ENCODE results near the gene TMEM63C. TPM values are rescaled to one million over a fixed set of nuclear protein-coding genes. Genes with fewer than 3 reads are reported as not detected.

TMEM63C gene
- total RNA-seq, 2 donors from 2014 or later, result 1.9 to 2.1 TPM

DNA sequence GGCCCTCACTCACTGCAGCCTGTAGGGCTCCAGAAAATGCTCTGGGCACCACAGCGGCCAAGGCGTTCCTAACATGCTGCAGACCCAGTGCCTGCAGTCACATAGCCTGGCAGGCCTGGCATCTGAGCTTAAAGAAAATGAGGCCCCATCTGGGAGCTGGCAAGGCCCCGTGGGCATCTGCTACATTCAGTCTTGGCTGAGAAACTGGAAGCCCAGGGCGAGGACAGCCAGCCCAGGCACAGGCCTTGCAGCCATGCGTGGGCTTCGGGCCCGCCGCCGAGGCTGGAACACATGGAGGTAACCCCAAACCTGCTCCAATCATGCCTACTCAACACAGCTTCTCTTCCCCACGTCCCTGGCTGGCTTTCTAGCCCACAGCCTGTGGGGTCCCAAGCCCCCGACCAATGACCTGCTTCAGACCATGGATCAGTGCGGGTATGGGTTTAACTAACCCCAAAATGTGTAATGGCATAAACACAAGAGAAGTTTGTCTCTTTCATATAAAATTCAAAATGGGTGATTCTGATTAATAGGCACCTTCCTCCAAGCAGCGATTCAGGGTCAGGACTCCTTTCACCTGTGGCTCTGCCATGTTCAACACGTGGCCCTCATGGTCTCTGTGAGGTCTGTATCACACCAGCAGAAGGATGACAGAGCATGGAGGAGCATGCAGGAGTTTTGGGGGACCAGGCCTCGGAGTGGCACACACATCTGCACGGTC lies 83.0 kb downstream of the TMEM63C start:
- H3K36me3 Mint-ChIP-seq (ENCODE audit: insufficient read depth in 2 of 2), result peaks cover 2 to 3% of the 10 kb centered on the region in 2 donors
- H3K4me3 Mint-ChIP-seq, result no peak overlapping the region
- H3K9me3 Mint-ChIP-seq, result peaks cover 0 to 2% of the 10 kb centered on the region in 2 donors
- no peaks in the 10 kb centered on the region for H3K4me1 Mint-ChIP-seq (ENCODE audit: low read depth)
- no peak for ATAC-seq (replicated peaks in 1 of 2)
- H3K27me3 Mint-ChIP-seq (ENCODE audit: low read depth), result peaks cover 25% of the 10 kb centered on the region
- DNase-seq, result no peak
- no peak overlapping the region for H3K27ac Mint-ChIP-seq

GRCh38 chr14:77265187-77265515 lies 83.6 kb downstream of the TMEM63C start:
- peaks cover 30% of the 10 kb centered on the region for H3K27me3 Mint-ChIP-seq (ENCODE audit: low read depth)
- H3K4me3 Mint-ChIP-seq, result no peak overlapping the region

DNA sequence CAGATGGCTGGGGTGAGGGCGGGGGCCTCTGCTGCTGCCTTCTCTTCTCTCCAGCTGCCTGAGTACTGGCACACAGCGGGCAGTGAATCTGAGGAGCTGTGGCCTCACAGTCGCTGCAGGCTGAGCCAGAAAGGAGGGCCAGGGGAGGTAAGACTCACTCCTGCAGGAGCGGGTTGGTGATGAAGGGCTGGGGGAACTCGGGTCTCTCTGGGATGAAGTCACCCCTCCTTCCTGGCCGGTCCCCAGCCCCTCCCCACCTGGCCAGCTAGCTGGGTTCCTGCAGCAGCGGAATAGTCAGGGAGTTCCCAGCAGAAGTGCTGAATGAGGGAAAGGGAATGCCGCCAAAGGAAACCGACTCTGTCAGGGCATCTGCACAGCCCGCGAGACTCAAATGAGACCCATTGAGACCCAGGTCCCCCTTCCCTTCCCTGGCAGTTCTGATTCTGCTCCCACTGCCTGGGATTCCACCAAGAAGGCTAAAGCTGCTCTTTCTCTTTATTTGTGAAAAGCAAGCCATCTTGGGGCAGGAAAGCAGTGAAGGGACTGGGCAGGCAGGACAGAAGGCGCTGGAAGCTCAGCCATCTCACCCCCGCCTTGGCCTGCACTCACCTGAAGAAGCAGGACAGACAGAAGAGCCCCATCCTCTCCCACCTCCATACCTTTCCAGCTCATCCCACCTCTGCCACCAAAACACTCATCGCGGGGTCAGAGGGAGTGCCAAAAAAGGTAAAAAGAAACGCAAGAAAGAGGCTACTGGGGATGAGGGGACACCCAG lies 84.2 kb downstream of the TMEM63C start:
- DNase-seq (no peak), ATAC-seq (replicated peaks in 1 of 2) (no peak)
- peaks cover 2 to 3% of the 10 kb centered on the region in 2 donors for H3K36me3 Mint-ChIP-seq (ENCODE audit: insufficient read depth in 2 of 2)
- H3K9me3 Mint-ChIP-seq, result peaks cover 0 to 2% of the 10 kb centered on the region in 2 donors
- H3K27ac Mint-ChIP-seq, result no peak overlapping the region
- peaks cover 33% of the 10 kb centered on the region for H3K27me3 Mint-ChIP-seq (ENCODE audit: low read depth)
- no peak overlapping the region for H3K4me3 Mint-ChIP-seq
- no peaks in the 10 kb centered on the region for H3K4me1 Mint-ChIP-seq (ENCODE audit: low read depth)

More at GRCh38 chr14:77265187-77265515, 83.6 kb downstream of the TMEM63C start:
- no peak for DNase-seq
- Mint-ChIP-seq H3K36me3 (ENCODE audit: insufficient read depth in 2 of 2) (peaks cover 2 to 3% of the 10 kb centered on the region in 2 donors), H3K9me3 (peaks cover 0 to 2% of the 10 kb centered on the region in 2 donors), H3K27ac (no peak overlapping the region), H3K4me1 (ENCODE audit: low read depth) (no peaks in the 10 kb centered on the region)
- no peak for ATAC-seq (replicated peaks in 1 of 2)

DNA sequence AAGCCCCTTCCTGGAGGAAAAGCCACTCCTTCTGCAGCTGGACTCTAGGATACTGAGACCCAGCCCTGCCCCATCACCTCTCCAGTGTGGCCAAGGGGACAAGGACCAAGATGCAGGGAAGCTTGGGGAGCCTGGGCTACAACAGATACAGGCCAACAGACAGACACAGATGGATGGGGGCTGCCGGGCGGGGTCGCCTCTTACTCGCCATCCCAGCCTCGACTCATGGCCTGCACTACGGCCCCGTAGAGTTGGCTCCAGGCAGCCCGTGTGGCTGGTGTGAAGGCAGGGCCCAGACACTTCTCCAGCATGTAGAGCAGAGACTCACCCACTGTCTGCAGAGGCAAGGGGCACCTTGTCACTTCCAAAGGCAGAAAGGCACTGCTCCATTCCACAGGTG lies 84.7 kb downstream of the TMEM63C start:
- ATAC-seq (replicated peaks in 1 of 2) (no peak), DNase-seq (no peak)
- Mint-ChIP-seq H3K4me1 (ENCODE audit: low read depth) (no peaks in the 10 kb centered on the region), H3K27me3 (ENCODE audit: low read depth) (peaks cover 32% of the 10 kb centered on the region), H3K27ac (no peak overlapping the region), H3K36me3 (ENCODE audit: insufficient read depth in 2 of 2) (peaks cover 2 to 3% of the 10 kb centered on the region in 2 donors), H3K4me3 (no peak overlapping the region), H3K9me3 (peaks cover 0 to 2% of the 10 kb centered on the region in 2 donors)

GRCh38 chr14:77267937-77268699 lies 86.5 kb downstream of the TMEM63C start:
- DNase-seq (no peak), ATAC-seq (replicated peaks in 1 of 2) (no peak)
- Mint-ChIP-seq H3K4me1 (ENCODE audit: low read depth) (no peaks in the 10 kb centered on the region), H3K27ac (no peak overlapping the region), H3K36me3 (ENCODE audit: insufficient read depth in 2 of 2) (peaks cover 2 to 4% of the 10 kb centered on the region in 2 donors), H3K4me3 (no peak overlapping the region), H3K9me3 (peaks cover 0 to 2% of the 10 kb centered on the region in 2 donors), H3K27me3 (ENCODE audit: low read depth) (peaks cover 48% of the 10 kb centered on the region)

GRCh38 chr14:77268989-77269600 lies 87.5 kb downstream of the TMEM63C start:
- ATAC-seq (replicated peaks in 1 of 2), result no peak
- no peak overlapping the region for H3K27ac Mint-ChIP-seq
- peaks cover 2 to 4% of the 10 kb centered on the region in 2 donors for H3K36me3 Mint-ChIP-seq (ENCODE audit: insufficient read depth in 2 of 2)
- peaks cover 49% of the 10 kb centered on the region for H3K27me3 Mint-ChIP-seq (ENCODE audit: low read depth)
- peaks cover 0 to 2% of the 10 kb centered on the region in 2 donors for H3K9me3 Mint-ChIP-seq
- no peaks in the 10 kb centered on the region for H3K4me1 Mint-ChIP-seq (ENCODE audit: low read depth)
- H3K4me3 Mint-ChIP-seq, result no peak overlapping the region
- no peak for DNase-seq

- DNase-seq, result no peak
- Mint-ChIP-seq H3K4me1 (ENCODE audit: low read depth) (no peaks in the 10 kb centered on the region), H3K36me3 (ENCODE audit: insufficient read depth in 2 of 2) (peaks cover 2 to 4% of the 10 kb centered on the region in 2 donors), H3K9me3 (peaks cover 0 to 2% of the 10 kb centered on the region in 2 donors), H3K4me3 (no peak overlapping the region), H3K27me3 (ENCODE audit: low read depth) (peaks cover 49% of the 10 kb centered on the region), H3K27ac (no peak overlapping the region)
- no peak for ATAC-seq (replicated peaks in 1 of 2)
Observed at GRCh38 chr14:77270361-77271112, 88.9 kb downstream of the TMEM63C start.

GRCh38 chr14:77271113-77271710 lies 89.6 kb downstream of the TMEM63C start, which contains the start of gene NGB:
TSS of gene NGB (minus strand) at chr14:77271206. CDS start at chr14:77270937, 269 bp downstream.
- Mint-ChIP-seq H3K9me3 (peaks cover 0 to 2% of the 10 kb centered on the region in 2 donors), H3K4me3 (no peak within 1 kb of the TSS), H3K4me1 (ENCODE audit: low read depth) (no peaks in the 10 kb centered on the region), H3K36me3 (ENCODE audit: insufficient read depth in 2 of 2) (peaks cover 2 to 4% of the 10 kb centered on the region in 2 donors), H3K27me3 (ENCODE audit: low read depth) (peaks cover 49% of the 10 kb centered on the region), H3K27ac (no peak within 1 kb of the TSS)
- no peak for DNase-seq
- no peak for ATAC-seq (replicated peaks in 1 of 2)

DNA sequence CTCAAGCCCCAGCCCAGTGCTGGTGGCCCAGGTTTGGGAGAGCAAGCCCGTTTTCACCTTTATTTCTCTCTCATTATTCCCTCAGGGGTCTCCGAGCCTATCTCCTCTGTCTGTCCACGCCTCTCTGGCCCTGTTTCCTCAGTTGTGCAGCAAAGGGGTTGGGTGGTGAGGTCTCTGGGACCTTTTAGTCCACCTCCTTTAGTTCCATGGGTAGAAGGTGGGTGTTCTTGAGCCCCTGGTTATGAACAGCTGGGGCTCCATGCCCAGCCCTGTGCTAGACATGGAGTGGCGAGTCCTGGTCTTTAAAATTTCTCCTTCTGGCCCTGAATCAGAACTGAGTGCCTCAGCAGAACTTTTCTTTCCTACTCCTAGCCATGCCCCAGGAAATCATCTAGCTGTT lies 90.7 kb downstream of the TMEM63C start:
- no peak for ATAC-seq (replicated peaks in 1 of 2)
- no peak overlapping the region for H3K27ac Mint-ChIP-seq

GRCh38 chr14:77273796-77274195 lies 92.2 kb downstream of the TMEM63C start:
- no peaks in the 10 kb centered on the region for H3K4me1 Mint-ChIP-seq (ENCODE audit: low read depth)
- no peak for DNase-seq
- peaks cover 0 to 1% of the 10 kb centered on the region in 2 donors for H3K36me3 Mint-ChIP-seq (ENCODE audit: insufficient read depth in 2 of 2)
- H3K4me3 Mint-ChIP-seq, result no peak overlapping the region
- peaks cover 36% of the 10 kb centered on the region for H3K27me3 Mint-ChIP-seq (ENCODE audit: low read depth)
- ATAC-seq (replicated peaks in 1 of 2), result no peak
- no peak overlapping the region for H3K27ac Mint-ChIP-seq
- H3K9me3 Mint-ChIP-seq, result no peaks in the 10 kb centered on the region

More for the DNA sequence above, 90.7 kb downstream of the TMEM63C start:
- peaks cover 0 to 2% of the 10 kb centered on the region in 2 donors for H3K9me3 Mint-ChIP-seq
- H3K4me1 Mint-ChIP-seq (ENCODE audit: low read depth), result no peaks in the 10 kb centered on the region
- no peak for DNase-seq
- H3K36me3 Mint-ChIP-seq (ENCODE audit: insufficient read depth in 2 of 2), result peaks cover 2 to 4% of the 10 kb centered on the region in 2 donors
- peaks cover 49% of the 10 kb centered on the region for H3K27me3 Mint-ChIP-seq (ENCODE audit: low read depth)
- no peak overlapping the region for H3K4me3 Mint-ChIP-seq

GRCh38 chr14:77275041-77275580 lies 93.5 kb downstream of the TMEM63C start:
- H3K27me3 Mint-ChIP-seq (ENCODE audit: low read depth), result peaks cover 25% of the 10 kb centered on the region
- DNase-seq (no peak), ATAC-seq (replicated peaks in 1 of 2) (no peak)
- no peaks in the 10 kb centered on the region for H3K4me1 Mint-ChIP-seq (ENCODE audit: low read depth)
- no peak overlapping the region for H3K27ac Mint-ChIP-seq
- peaks cover 0 to 1% of the 10 kb centered on the region in 2 donors for H3K36me3 Mint-ChIP-seq (ENCODE audit: insufficient read depth in 2 of 2)
- no peak overlapping the region for H3K4me3 Mint-ChIP-seq
- H3K9me3 Mint-ChIP-seq, result no peaks in the 10 kb centered on the region
